A549 (cell line): ENCODE data around the gene TMEM183A.

Experiments used
- KDM5A ChIP-seq: fragments of 200-600 bp; sonication (generic); IDR thresholded peaks from 2 replicates; pipeline ENCODE4 v1.6.1; 2016; ENCODE audit warnings: antibody characterized with exemption, mild to moderate bottlenecking
- MAFK ChIP-seq: fragments of 450-650 bp; IDR thresholded peaks from 2 replicates; pipeline ENCODE4 v1.6.1; 2014; ENCODE audit not compliant: partially characterized antibody
- POLR2A ChIP-seq: IDR thresholded peaks from 2 replicates; pipeline ENCODE4 v1.6.1; 2012; ENCODE audit warnings: mild to moderate bottlenecking, low read length
- RCOR1 ChIP-seq: fragments of 150-350 bp; IDR thresholded peaks from 2 replicates; pipeline ENCODE4 v1.6.1; 2014; ENCODE audit warnings: antibody characterized with exemption, low read length, low read depth
- SREBF2 ChIP-seq: fragments of 450-650 bp; IDR thresholded peaks from 2 replicates; pipeline ENCODE4 v1.6.1; 2014; ENCODE audit warnings: mild to moderate bottlenecking, moderate library complexity
- TF ChIP-seq, protein P1 (sequence below): fragments of >200 bp; sonication (Bioruptor Twin); formaldehyde crosslinking; IDR thresholded peaks from 3 replicates; pipeline ENCODE4 v1.5.1; 2016

DNA sequence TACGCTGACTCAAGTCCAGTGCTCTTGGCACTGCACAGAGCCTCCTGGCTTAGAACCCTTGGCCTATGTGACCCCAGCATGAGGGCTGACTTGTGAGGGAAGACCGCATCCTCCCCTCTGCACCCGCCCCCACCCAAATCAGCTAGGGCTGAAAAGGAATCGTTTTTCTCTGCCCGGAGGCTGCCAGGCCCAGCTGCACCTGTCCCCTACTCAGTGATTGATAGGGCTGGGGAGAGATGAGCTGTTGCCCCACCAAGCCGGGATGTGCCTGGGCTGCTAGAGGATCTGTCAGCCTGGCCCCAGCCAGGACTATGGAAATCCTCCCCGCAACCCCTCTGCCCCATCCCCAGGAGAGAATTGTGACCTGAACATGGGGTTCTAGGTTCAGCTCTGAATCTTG lies 58.0 kb downstream of the TMEM183A start:
- TF ChIP-seq SREBF2 (no peak), MAFK (no peak), RCOR1 (no peak), KDM5A (no peak), POLR2A (no peak)
- TF ChIP-seq, protein P1, sequence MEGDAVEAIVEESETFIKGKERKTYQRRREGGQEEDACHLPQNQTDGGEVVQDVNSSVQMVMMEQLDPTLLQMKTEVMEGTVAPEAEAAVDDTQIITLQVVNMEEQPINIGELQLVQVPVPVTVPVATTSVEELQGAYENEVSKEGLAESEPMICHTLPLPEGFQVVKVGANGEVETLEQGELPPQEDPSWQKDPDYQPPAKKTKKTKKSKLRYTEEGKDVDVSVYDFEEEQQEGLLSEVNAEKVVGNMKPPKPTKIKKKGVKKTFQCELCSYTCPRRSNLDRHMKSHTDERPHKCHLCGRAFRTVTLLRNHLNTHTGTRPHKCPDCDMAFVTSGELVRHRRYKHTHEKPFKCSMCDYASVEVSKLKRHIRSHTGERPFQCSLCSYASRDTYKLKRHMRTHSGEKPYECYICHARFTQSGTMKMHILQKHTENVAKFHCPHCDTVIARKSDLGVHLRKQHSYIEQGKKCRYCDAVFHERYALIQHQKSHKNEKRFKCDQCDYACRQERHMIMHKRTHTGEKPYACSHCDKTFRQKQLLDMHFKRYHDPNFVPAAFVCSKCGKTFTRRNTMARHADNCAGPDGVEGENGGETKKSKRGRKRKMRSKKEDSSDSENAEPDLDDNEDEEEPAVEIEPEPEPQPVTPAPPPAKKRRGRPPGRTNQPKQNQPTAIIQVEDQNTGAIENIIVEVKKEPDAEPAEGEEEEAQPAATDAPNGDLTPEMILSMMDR = no peak
